ENCODE results near the gene LBH.

GRCh38 chr2:30249354-30249753, 18.0 kb downstream of the LBH start:
- TF ChIP-seq CTCF (conservative IDR thresholded peaks at IDR 0.05): no peak
- TF ChIP-seq ZFX (IDR thresholded peaks at IDR 0.05): no peak

All from C4-2B (cell line).